MM.1S (cell line): ENCODE results near the gene MACROD2.

Experiments used
- CTCF ChIP-seq: fragments of 300-600 bp; sonication (generic); IDR thresholded peaks from 2 replicates; pipeline ENCODE4 v1.5.1; 2016; ENCODE audit warnings: antibody characterized with exemption, low read length, mixed read lengths
- EZH2 ChIP-seq: fragments of 300-600 bp; sonication (generic); optimal IDR thresholded peaks from 2 replicates; pipeline ENCODE3; 2017; ENCODE audit warnings: low read depth, mild to moderate bottlenecking, antibody characterized with exemption, low read length, mixed read lengths

GRCh38 chr20:15634102-15634501, 1638.8 kb downstream of the MACROD2 start:
- no peak for TF ChIP-seq EZH2
- no peak for TF ChIP-seq CTCF
